SU-DHL-6 (cell line): Measurements from ENCODE around the gene SMYD4.

Source experiments
- EZH2phosphoT487 ChIP-seq: fragments of 200-600 bp; sonication (generic), shearing (Covaris generic); conservative IDR thresholded peaks from 2 replicates; pipeline ENCODE4 v1.6.1; 2018; ENCODE audit warnings: mild to moderate bottlenecking, antibody characterized with exemption, low read length, moderate library complexity, mixed read lengths
- TF ChIP-seq, protein P1 (sequence below): fragments of 200-600 bp; sonication (generic); IDR thresholded peaks from one replicate; pipeline ENCODE4 v1.5.1; 2017; ENCODE audit warnings: antibody characterized with exemption, mild to moderate bottlenecking, low read length, moderate library complexity; ENCODE audit not compliant: insufficient read depth, poor library complexity, severe bottlenecking

DNA sequence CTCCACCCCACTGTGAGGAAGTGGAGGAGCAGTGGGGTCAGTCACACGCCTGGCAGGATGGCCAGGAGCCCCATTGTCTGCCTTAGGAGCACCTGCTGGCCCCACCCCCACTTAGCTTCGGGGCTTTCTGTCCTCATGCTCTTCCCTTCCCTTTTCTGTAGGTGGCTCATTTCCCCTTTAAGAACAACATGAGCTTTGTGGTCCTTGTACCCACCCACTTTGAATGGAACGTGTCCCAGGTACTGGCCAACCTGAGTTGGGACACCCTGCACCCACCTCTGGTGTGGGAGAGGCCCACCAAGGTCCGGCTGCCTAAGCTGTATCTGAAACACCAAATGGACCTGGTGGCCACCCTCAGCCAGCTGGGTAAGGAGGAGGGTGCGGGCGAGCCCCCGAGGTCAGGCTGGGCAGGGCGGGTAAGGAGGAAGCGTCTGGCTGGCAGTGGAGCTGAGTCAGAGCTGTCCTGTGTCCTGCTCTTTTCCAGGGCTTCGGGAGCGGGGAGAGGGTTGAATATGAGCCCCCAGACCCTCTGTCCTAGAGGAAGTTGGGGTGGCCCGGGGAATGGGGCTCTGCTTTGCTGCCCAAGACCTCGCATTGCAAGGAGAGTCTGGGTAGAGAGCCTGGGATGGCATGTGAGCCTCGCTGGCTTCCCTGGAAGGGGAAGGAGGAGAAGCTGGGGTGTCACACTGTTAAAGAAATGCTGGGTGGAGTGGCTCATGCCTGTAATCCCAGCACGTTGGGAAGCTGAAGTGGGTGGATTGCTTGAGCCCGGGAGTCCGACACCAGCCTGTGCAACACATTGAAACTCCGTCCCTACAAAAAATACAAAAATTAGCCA is 77.1 kb downstream of the SMYD4 start:
- TF ChIP-seq, protein P1, sequence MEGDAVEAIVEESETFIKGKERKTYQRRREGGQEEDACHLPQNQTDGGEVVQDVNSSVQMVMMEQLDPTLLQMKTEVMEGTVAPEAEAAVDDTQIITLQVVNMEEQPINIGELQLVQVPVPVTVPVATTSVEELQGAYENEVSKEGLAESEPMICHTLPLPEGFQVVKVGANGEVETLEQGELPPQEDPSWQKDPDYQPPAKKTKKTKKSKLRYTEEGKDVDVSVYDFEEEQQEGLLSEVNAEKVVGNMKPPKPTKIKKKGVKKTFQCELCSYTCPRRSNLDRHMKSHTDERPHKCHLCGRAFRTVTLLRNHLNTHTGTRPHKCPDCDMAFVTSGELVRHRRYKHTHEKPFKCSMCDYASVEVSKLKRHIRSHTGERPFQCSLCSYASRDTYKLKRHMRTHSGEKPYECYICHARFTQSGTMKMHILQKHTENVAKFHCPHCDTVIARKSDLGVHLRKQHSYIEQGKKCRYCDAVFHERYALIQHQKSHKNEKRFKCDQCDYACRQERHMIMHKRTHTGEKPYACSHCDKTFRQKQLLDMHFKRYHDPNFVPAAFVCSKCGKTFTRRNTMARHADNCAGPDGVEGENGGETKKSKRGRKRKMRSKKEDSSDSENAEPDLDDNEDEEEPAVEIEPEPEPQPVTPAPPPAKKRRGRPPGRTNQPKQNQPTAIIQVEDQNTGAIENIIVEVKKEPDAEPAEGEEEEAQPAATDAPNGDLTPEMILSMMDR = no peak
- TF ChIP-seq EZH2phosphoT487 = no peak
